LNCAP (cell line): ENCODE results near the gene SCYL1.

Experiments used
- TF ChIP-seq, protein P1 (sequence below): fragments of 450-650 bp; IDR thresholded peaks from 2 replicates; pipeline ENCODE4 v1.5.1; 2017; ENCODE audit warnings: mild to moderate bottlenecking

SCYL1 gene

DNA sequence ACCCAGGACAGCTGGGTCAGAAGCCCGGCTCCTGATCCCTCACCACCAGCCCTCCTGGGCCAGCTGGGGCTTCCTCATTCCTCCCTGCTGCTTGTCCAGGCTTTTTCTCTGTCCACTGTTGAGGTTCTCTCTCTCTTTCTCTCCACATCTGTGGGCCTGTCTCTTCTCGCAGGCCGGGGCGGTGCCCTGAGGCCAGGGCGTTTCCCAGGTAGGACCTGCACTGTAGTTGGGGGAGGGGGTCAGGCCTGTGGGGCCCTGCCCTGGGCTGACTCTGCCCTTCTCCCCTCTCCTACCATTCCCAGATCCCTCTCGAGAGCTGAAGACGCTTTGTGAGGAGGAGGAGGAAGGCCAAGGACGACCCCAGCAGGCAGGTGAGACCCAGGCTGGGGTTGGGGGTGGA, 55.9 kb downstream of the SCYL1 start:
- TF ChIP-seq, protein P1, sequence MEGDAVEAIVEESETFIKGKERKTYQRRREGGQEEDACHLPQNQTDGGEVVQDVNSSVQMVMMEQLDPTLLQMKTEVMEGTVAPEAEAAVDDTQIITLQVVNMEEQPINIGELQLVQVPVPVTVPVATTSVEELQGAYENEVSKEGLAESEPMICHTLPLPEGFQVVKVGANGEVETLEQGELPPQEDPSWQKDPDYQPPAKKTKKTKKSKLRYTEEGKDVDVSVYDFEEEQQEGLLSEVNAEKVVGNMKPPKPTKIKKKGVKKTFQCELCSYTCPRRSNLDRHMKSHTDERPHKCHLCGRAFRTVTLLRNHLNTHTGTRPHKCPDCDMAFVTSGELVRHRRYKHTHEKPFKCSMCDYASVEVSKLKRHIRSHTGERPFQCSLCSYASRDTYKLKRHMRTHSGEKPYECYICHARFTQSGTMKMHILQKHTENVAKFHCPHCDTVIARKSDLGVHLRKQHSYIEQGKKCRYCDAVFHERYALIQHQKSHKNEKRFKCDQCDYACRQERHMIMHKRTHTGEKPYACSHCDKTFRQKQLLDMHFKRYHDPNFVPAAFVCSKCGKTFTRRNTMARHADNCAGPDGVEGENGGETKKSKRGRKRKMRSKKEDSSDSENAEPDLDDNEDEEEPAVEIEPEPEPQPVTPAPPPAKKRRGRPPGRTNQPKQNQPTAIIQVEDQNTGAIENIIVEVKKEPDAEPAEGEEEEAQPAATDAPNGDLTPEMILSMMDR: no peak

DNA sequence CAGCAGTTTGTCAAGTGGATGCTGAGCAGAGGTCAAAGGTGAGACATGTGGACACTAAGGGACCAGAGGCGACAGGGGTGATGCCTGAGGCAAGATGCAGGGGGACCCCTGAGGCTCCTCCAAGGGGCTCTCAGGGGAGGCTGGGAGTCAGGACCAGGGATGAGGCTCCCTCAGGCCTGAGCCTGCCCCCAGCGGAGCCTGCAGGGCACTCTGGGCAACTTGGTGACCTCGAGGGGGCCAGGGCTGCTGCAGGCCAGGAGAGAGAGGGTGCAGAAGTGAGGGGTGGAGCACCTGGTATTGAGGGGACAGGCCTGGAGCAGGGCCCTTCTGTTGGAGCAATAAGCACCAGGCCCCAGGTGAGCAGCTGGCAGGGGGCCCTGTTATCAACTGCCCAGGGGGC, 57.0 kb downstream of the SCYL1 start:
- TF ChIP-seq, protein P1: no peak

DNA sequence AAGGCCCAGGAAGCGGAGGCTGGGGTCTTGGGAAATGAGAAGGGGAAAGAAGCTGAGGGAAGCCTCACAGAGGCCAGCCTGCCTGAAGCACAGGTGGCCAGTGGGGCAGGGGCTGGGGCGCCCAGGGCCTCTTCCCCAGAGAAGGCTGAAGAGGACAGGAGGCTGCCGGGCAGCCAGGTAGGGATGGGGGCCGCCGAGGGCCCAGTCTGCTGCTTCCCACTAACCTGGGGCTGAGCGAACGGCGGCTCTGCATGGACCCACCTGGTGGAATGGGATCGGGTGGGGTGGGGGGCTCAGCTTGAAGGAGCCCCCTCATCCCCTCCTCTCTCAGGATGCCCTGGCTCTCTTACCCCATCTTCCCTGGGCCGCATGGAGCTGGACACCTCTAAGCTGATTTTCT, 58.7 kb downstream of the SCYL1 start:
- TF ChIP-seq, protein P1: no peak

DNA sequence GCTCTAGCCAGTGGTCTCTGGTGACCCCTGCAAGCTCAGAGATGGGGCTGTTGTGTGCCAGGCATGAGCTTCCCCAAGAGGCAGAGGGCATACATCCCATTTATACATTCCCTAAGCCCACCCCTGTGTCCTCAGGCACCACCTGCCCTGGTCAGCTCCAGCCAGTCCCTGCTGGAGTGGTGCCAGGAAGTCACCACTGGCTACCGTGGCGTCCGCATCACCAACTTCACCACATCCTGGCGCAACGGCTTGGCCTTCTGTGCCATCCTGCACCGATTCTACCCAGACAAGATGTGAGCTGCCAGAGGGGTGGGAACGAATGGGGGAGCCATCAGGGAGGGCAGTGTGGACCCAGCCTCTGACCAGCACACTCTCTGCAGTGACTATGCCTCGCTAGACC, 59.2 kb downstream of the SCYL1 start:
- TF ChIP-seq, protein P1: no peak

DNA sequence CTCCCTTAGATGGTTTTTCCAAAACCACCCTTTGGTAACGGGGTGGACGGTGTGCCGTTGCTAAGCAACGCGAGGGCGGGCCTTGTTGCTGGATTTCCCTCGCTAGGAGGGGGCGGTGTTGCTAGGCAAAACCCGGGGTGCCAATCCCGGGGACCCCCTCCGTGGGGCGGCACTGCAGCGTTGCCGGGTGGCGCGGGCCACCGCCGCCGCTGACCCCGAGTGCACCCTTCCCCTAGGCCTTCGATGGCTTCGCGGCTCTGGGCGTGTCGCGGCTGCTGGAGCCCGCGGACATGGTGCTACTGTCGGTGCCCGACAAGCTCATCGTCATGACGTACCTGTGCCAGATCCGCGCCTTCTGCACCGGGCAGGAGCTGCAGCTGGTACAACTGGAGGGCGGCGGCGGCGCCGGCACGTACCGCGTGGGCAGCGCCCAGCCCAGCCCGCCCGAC, 59.9 kb downstream of the SCYL1 start:
- TF ChIP-seq, protein P1: no peak

DNA sequence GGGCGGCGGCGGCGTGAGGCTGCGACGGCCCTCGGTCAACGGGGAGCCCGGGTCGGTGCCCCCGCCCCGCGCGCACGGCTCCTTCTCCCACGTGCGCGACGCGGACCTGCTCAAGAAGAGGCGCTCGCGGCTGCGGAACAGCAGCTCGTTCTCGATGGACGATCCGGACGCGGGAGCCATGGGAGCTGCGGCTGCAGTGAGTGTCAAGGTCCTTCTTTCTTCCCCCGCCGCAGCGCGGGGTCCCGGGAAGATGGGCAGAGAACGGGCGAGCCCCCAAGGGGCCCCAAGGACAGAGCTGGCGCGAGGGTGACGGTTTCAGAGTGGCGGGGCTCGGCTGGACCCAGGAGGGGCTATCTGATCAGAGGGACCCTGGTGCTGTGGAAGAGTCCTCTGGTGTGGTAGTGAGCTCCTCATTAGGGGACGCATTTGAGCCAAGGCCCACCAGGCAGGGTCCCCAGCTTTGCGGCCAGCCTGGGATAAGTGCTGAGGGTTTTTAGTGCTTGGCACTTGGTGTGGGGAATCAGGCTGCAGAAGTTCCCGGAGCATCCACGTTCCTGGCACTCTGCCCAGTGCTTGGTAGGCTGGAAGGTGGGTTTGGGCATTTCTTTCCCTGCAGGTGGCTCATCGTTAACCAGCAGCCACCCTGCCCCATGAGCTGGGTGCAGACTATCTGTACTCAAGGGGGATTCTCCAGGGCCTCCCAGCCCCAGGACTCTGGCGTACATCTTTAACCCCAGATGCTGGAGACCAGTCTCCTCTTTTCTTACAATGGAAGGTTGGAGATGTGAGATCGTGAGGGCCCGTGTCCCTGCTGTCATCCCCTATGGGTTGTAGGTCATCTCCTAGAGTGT, 60.7 kb downstream of the SCYL1 start:
- TF ChIP-seq, protein P1: no peak

DNA sequence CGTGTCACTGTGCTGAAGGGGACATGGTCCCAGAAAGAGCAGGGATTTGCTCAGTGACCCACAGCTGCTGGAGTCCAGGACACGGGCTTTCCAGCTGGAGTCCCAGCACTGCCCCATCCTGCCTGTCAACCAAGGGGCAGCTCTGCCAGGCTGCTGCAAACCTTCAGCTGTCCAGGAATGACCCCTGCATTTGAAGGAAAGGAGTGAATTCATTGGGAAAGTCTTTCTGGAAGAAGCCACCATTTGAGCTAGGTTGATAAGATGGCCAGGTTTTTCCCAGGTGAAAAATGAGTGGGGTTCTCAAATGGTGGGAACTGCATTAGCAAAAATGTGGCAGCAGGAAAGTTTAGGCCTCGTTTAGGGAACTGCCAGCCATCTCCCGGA, 61.4 kb downstream of the SCYL1 start:
- TF ChIP-seq, protein P1: no peak
